HepG2 (cell line): ENCODE results near the gene CIB1. TPM values are rescaled to one million over a fixed set of nuclear protein-coding genes. Genes with fewer than 3 reads are reported as not detected.

Experiments
- ARID5B ChIP-seq: IDR thresholded peaks from 2 replicates; pipeline ENCODE4 v1.4.0; 2020; ENCODE audit warnings: mild to moderate bottlenecking, missing genetic modification reagents
- CEBPB ChIP-seq: IDR thresholded peaks from 2 replicates; pipeline ENCODE4 v1.6.1; 2011; ENCODE audit warnings: low read depth, low read length, improper control_type of control experiment, borderline replicate concordance
- GATA4 ChIP-seq: sonication (generic); IDR thresholded peaks from 2 replicates; pipeline ENCODE4 v1.6.1; 2016; ENCODE audit warnings: antibody characterized with exemption, low read depth, borderline replicate concordance
- NONO ChIP-seq, 2 experiments: fragments of 450-650 bp in 1 of 2; sonication (generic) in 1 of 2; formaldehyde crosslinking in 1 of 2; IDR thresholded peaks in 1 of 2; conservative IDR thresholded peaks in 1 of 2; 2 replicates each; pipeline versions ENCODE4 v1.6.1 to v1.8.0; 2017 to 2022; ENCODE audit warnings: mild to moderate bottlenecking in 1 of 2, missing genetic modification reagents in 1 of 2, moderate library complexity in 1 of 2
- POLR2G ChIP-seq: fragments of 200-400 bp; formaldehyde crosslinking; IDR thresholded peaks from 2 replicates; pipeline ENCODE4 v1.6.1; 2018; ENCODE audit warnings: mild to moderate bottlenecking, low read depth, low read length, moderate library complexity
- RFXAP ChIP-seq: sonication (generic); formaldehyde crosslinking; IDR thresholded peaks from 2 replicates; pipeline ENCODE4 v1.4.0; 2020; ENCODE audit warnings: missing genetic modification reagents, borderline replicate concordance
- SMARCC2 ChIP-seq: fragments of 450-650 bp; IDR thresholded peaks from 2 replicates; pipeline ENCODE4 v1.6.1; 2017; ENCODE audit warnings: antibody characterized with exemption, mild to moderate bottlenecking
- ZNF317 ChIP-seq: sonication (generic); formaldehyde crosslinking; IDR thresholded peaks from 2 replicates; pipeline ENCODE4 v1.5.0; 2020; ENCODE audit warnings: mild to moderate bottlenecking, missing genetic modification reagents
- ZNF383 ChIP-seq: sonication (generic); formaldehyde crosslinking; IDR thresholded peaks from 2 replicates; pipeline ENCODE4 v1.4.0; 2020; ENCODE audit warnings: missing genetic modification reagents, mild to moderate bottlenecking, borderline replicate concordance
- ZNF496 ChIP-seq: sonication (generic); formaldehyde crosslinking; IDR thresholded peaks from 2 replicates; pipeline ENCODE4 v1.8.1; 2023; ENCODE audit warnings: mild to moderate bottlenecking, moderate library complexity, missing genetic modification reagents; ENCODE audit not compliant: insufficient replicate concordance
- ZNF615 ChIP-seq: sonication (generic); formaldehyde crosslinking; IDR thresholded peaks from 2 replicates; pipeline ENCODE4 v1.5.0; 2020; ENCODE audit warnings: mild to moderate bottlenecking, missing genetic modification reagents, borderline replicate concordance
- ZNF674 ChIP-seq: sonication (generic); formaldehyde crosslinking; IDR thresholded peaks from 2 replicates; pipeline ENCODE4 v1.5.0; 2020; ENCODE audit warnings: low read depth, mild to moderate bottlenecking, missing genetic modification reagents
- ZNF687 ChIP-seq: sonication (generic); formaldehyde crosslinking; IDR thresholded peaks from 2 replicates; pipeline ENCODE4 v1.5.1; 2020; ENCODE audit warnings: mild to moderate bottlenecking, missing genetic modification reagents, moderate library complexity
- polyA plus RNA-seq, 8 experiments: library from polyadenylated mRNA; depleted of rRNA in 3 of 8; stranded (reverse) in 7 of 8; unstranded in 1 of 8; fragments of >200 nt; fragmentation: Illumina TruSeq in 4 of 8; extraction: Trizol in 4 of 8; gene quantifications; 2 replicates each; pipeline versions ENCODE4 v1.2.1 to v1.2.3, GENCODE V29; 2011 to 2016; ENCODE audit warnings: low read depth in 4 of 8, missing spikeins in 1 of 8, mixed read lengths in 1 of 8; ENCODE audit not compliant: insufficient read depth in 1 of 8
- total RNA-seq, 5 experiments: library from RNA; depleted of rRNA; stranded (reverse); fragments of >200 nt; fragmentation: Illumina TruSeq; extraction: Trizol; gene quantifications; 2 replicates each; pipeline ENCODE4 v1.2.3, GENCODE V29; 2016; ENCODE audit warnings: low read depth in 1 of 5
- TF ChIP-seq, protein P1 (sequence below): sonication (generic); formaldehyde crosslinking; IDR thresholded peaks from 2 replicates; pipeline ENCODE4 v1.8.0; 2023; ENCODE audit warnings: mild to moderate bottlenecking, missing genetic modification reagents
- TF ChIP-seq, protein P2 (sequence below): IDR thresholded peaks from 2 replicates; pipeline ENCODE4 v1.6.1; 2016; ENCODE audit warnings: missing genetic modification reagents, missing compliant biosample characterization
- TF ChIP-seq, protein P3 (sequence below): sonication (generic); formaldehyde crosslinking; IDR thresholded peaks from 2 replicates; pipeline ENCODE4 v1.8.1; 2023; ENCODE audit warnings: mild to moderate bottlenecking, missing genetic modification reagents

Gene CIB1
- total and polyA plus RNA-seq, 2 of the 13 experiments (the other 11 are each of a cell fraction or from before 2014, with no cell fraction given) = 38.7 to 72.7 TPM

DNA sequence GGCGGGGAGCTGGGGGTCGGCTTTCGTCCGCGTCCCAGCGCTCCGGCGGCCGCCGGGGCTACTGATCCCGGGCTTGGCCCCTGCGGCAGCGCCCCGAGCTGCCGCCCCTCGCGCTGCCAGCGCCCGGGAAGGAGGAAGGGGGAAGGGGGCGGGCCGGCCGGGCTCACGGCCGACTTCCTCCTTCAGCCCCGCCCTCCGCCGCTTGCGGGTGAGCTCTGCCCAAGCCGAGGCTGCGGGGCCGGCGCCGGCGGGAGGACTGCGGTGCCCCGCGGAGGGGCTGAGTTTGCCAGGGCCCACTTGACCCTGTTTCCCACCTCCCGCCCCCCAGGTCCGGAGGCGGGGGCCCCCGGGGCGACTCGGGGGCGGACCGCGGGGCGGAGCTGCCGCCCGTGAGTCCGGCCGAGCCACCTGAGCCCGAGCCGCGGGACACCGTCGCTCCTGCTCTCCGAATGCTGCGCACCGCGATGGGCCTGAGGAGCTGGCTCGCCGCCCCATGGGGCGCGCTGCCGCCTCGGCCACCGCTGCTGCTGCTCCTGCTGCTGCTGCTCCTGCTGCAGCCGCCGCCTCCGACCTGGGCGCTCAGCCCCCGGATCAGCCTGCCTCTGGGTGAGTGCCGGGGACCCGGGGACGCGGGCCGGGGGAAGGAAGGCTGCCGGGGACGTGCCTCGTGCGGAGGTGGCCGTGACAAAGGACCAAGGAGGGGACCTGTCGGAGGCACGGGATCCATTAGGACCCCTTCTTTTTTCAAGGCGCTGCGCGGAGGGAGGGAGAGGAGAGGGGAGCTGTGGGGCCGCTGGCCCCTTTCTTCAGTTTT, 32.4 kb downstream of the CIB1 start, which contains the start of gene SEMA4B (continued):
- no peak; the same call in 1 of the 2 replicates for TF ChIP-seq ARID5B (CRISPR knock-in tag)
- peak; percentile 77; the same call in 1 of the 2 replicates for TF ChIP-seq ZNF687 (CRISPR knock-in tag)
- TF ChIP-seq GATA4 = no peak
- TF ChIP-seq ZNF317 = no peak
- TF ChIP-seq ZNF615 (CRISPR knock-in tag) = no peak
- TF ChIP-seq ZNF496 (CRISPR knock-in tag) = no peak
- TF ChIP-seq, protein P1, sequence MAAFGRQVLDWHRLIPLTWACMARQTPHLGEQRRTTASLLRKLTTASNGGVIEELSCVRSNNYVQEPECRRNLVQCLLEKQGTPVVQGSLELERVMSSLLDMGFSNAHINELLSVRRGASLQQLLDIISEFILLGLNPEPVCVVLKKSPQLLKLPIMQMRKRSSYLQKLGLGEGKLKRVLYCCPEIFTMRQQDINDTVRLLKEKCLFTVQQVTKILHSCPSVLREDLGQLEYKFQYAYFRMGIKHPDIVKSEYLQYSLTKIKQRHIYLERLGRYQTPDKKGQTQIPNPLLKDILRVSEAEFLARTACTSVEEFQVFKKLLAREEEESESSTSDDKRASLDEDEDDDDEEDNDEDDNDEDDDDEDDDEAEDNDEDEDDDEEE (CRISPR knock-in tag) = no peak
- no peak for TF ChIP-seq SMARCC2
- TF ChIP-seq, protein P2, sequence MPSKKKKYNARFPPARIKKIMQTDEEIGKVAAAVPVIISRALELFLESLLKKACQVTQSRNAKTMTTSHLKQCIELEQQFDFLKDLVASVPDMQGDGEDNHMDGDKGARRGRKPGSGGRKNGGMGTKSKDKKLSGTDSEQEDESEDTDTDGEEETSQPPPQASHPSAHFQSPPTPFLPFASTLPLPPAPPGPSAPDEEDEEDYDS (CRISPR knock-in tag) = no peak; the same call in 1 of the 2 replicates
- no peak for TF ChIP-seq NONO (IDR thresholded peaks at IDR 0.05)
- peak; percentile 45; the same call in 1 of the 2 replicates for TF ChIP-seq NONO (CRISPR knock-in tag; conservative IDR thresholded peaks at IDR 0.05)
- TF ChIP-seq ZNF383 (CRISPR knock-in tag) = no peak
- no peak for TF ChIP-seq CEBPB
- TF ChIP-seq POLR2G = peak; percentile 91
- TF ChIP-seq, protein P3, sequence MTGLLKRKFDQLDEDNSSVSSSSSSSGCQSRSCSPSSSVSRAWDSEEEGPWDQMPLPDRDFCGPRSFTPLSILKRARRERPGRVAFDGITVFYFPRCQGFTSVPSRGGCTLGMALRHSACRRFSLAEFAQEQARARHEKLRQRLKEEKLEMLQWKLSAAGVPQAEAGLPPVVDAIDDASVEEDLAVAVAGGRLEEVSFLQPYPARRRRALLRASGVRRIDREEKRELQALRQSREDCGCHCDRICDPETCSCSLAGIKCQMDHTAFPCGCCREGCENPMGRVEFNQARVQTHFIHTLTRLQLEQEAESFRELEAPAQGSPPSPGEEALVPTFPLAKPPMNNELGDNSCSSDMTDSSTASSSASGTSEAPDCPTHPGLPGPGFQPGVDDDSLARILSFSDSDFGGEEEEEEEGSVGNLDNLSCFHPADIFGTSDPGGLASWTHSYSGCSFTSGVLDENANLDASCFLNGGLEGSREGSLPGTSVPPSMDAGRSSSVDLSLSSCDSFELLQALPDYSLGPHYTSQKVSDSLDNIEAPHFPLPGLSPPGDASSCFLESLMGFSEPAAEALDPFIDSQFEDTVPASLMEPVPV (CRISPR knock-in tag) = no peak
- no peak for TF ChIP-seq ZNF674 (CRISPR knock-in tag)
- TF ChIP-seq RFXAP (CRISPR knock-in tag) = no peak
